ENCODE results near the gene PPP1R27. TPM values are rescaled to one million over a fixed set of nuclear protein-coding genes. Genes with fewer than 3 reads are reported as not detected.

The PPP1R27 gene
- total and polyA plus RNA-seq, 4 donors: 0.31 to 0.35 TPM; not detected in 2

Other genes starting within 250 kb of the PPP1R27 start
- 10 to 100 TPM; 65.6 to 67.4 TPM for gene NPLOC4, start 197.9 kb downstream of the PPP1R27 start, total RNA-seq
- gene NPLOC4, start 197.9 kb downstream of the PPP1R27 start, polyA plus RNA-seq: 10 to 100 TPM; 23.5 to 35.7 TPM
- gene TSPAN10, start 197.9 kb downstream of the PPP1R27 start, total RNA-seq: under 1 TPM; 0.17 to 0.84 TPM
- gene TSPAN10, start 197.9 kb downstream of the PPP1R27 start, polyA plus RNA-seq: under 1 TPM; 0.22 to 0.36 TPM
- gene PDE6G, start 178.5 kb downstream of the PPP1R27 start, total RNA-seq: 1 to 10 TPM in 1 of 2 donors, under 1 TPM in 1; 0.25 to 1.2 TPM
- gene PDE6G, start 178.5 kb downstream of the PPP1R27 start, polyA plus RNA-seq: 1 to 10 TPM; 1.3 to 1.9 TPM
- 10 to 100 TPM; 11.2 to 15.2 TPM for gene OXLD1, start 168.4 kb downstream of the PPP1R27 start, total RNA-seq
- gene OXLD1, start 168.4 kb downstream of the PPP1R27 start, polyA plus RNA-seq: 10 to 100 TPM; 22.8 to 26.4 TPM
- 1 to 10 TPM; 4.3 to 4.8 TPM for gene CCDC137, start 168.3 kb downstream of the PPP1R27 start, total RNA-seq
- gene CCDC137, start 168.3 kb downstream of the PPP1R27 start, polyA plus RNA-seq: 1 to 10 TPM; 5.7 to 6.9 TPM
- 10 to 100 TPM in 1 of 2 donors, 1 to 10 TPM in 1; 9.8 to 12.9 TPM for gene ARL16, start 151.3 kb downstream of the PPP1R27 start, total RNA-seq
- gene ARL16, start 151.3 kb downstream of the PPP1R27 start, polyA plus RNA-seq: 10 to 100 TPM in 1 of 2 donors, 1 to 10 TPM in 1; 7.9 to 24.3 TPM
- 10 to 100 TPM; 27.6 to 31.6 TPM for gene HGS, start 151.0 kb downstream of the PPP1R27 start, total RNA-seq
- 10 to 100 TPM; 21.8 to 28.7 TPM for gene HGS, start 151.0 kb downstream of the PPP1R27 start, polyA plus RNA-seq
- gene MRPL12, start 131.7 kb downstream of the PPP1R27 start, total RNA-seq: 10 to 100 TPM in 1 of 2 donors, 1 to 10 TPM in 1; 9.1 to 15.1 TPM
- 100 to 1,000 TPM; 103 to 121 TPM for gene MRPL12, start 131.7 kb downstream of the PPP1R27 start, polyA plus RNA-seq
- gene SLC25A10, start 122.8 kb downstream of the PPP1R27 start, total RNA-seq: 10 to 100 TPM; 19.8 to 54.6 TPM
- gene SLC25A10, start 122.8 kb downstream of the PPP1R27 start, polyA plus RNA-seq: 10 to 100 TPM; 36.7 to 51.2 TPM
- 10 to 100 TPM; 20.7 to 72.0 TPM for gene GCGR, start 30.9 kb downstream of the PPP1R27 start, total RNA-seq
- gene GCGR, start 30.9 kb downstream of the PPP1R27 start, polyA plus RNA-seq: 10 to 100 TPM; 42.0 to 55.8 TPM
- 10 to 100 TPM; 16.6 to 42.0 TPM for gene MCRIP1, start 1.8 kb downstream of the PPP1R27 start, total RNA-seq
- gene MCRIP1, start 1.8 kb downstream of the PPP1R27 start, polyA plus RNA-seq: 10 to 100 TPM; 24.2 to 28.2 TPM
- 1,000 to 10,000 TPM; 1,086 to 3,361 TPM for gene P4HB, start 25.5 kb upstream of the PPP1R27 start, total RNA-seq
- 1,000 to 10,000 TPM in 1 of 2 donors, 100 to 1,000 TPM in 1; 1,000 to 2,066 TPM for gene P4HB, start 25.5 kb upstream of the PPP1R27 start, polyA plus RNA-seq
- 10 to 100 TPM; 35.5 to 47.3 TPM for gene ARHGDIA, start 36.3 kb upstream of the PPP1R27 start, total RNA-seq
- gene ARHGDIA, start 36.3 kb upstream of the PPP1R27 start, polyA plus RNA-seq: 100 to 1,000 TPM; 103 to 142 TPM
- gene ALYREF, start 56.5 kb upstream of the PPP1R27 start, total RNA-seq: 10 to 100 TPM; 22.6 to 67.4 TPM
- gene ALYREF, start 56.5 kb upstream of the PPP1R27 start, polyA plus RNA-seq: 10 to 100 TPM in 1 of 2 donors, 1 to 10 TPM in 1; 2.5 to 24.6 TPM
- gene ANAPC11, start 56.7 kb upstream of the PPP1R27 start, total RNA-seq: 10 to 100 TPM; 71.0 to 78.7 TPM
- gene ANAPC11, start 56.7 kb upstream of the PPP1R27 start, polyA plus RNA-seq: 100 to 1,000 TPM; 160 to 246 TPM
- under 1 TPM; 0.25 to 0.84 TPM for gene NPB, start 67.2 kb upstream of the PPP1R27 start, total RNA-seq
- gene NPB, start 67.2 kb upstream of the PPP1R27 start, polyA plus RNA-seq: under 1 TPM; 0.15 to 0.92 TPM
- gene PCYT2, start 76.3 kb upstream of the PPP1R27 start, total RNA-seq: 100 to 1,000 TPM in 1 of 2 donors, 10 to 100 TPM in 1; 86.0 to 101 TPM
- 10 to 100 TPM; 63.9 to 90.9 TPM for gene PCYT2, start 76.3 kb upstream of the PPP1R27 start, polyA plus RNA-seq
- gene SIRT7, start 83.1 kb upstream of the PPP1R27 start, total RNA-seq: 10 to 100 TPM; 13.5 to 16.5 TPM
- 1 to 10 TPM; 7.1 to 9.4 TPM for gene SIRT7, start 83.1 kb upstream of the PPP1R27 start, polyA plus RNA-seq
- 10 to 100 TPM; 11.7 to 17.0 TPM for gene MAFG, start 92.7 kb upstream of the PPP1R27 start, total RNA-seq
- gene MAFG, start 92.7 kb upstream of the PPP1R27 start, polyA plus RNA-seq: 1 to 10 TPM; 3.0 to 6.1 TPM
- gene PYCR1, start 102.2 kb upstream of the PPP1R27 start, total RNA-seq: 10 to 100 TPM; 10.4 to 14.1 TPM
- 1 to 10 TPM; 5.0 to 5.1 TPM for gene PYCR1, start 102.2 kb upstream of the PPP1R27 start, polyA plus RNA-seq
- gene MYADML2, start 112.2 kb upstream of the PPP1R27 start, total RNA-seq: not detected
- gene MYADML2, start 112.2 kb upstream of the PPP1R27 start, polyA plus RNA-seq: not detected
- gene NOTUM, start 126.1 kb upstream of the PPP1R27 start, total RNA-seq: 1 to 10 TPM in 1 of 2 donors, under 1 TPM in 1; 0.19 to 5.4 TPM
- 1 to 10 TPM; 1.1 to 2.0 TPM for gene NOTUM, start 126.1 kb upstream of the PPP1R27 start, polyA plus RNA-seq
- 10 to 100 TPM; 17.8 to 26.2 TPM for gene ASPSCR1, start 142.6 kb upstream of the PPP1R27 start, total RNA-seq
- gene ASPSCR1, start 142.6 kb upstream of the PPP1R27 start, polyA plus RNA-seq: 10 to 100 TPM; 19.0 to 21.7 TPM
- 10 to 100 TPM; 22.5 to 40.6 TPM for gene CENPX, start 187.8 kb upstream of the PPP1R27 start, total RNA-seq
- gene CENPX, start 187.8 kb upstream of the PPP1R27 start, polyA plus RNA-seq: 10 to 100 TPM; 49.2 to 83.9 TPM
- 10 to 100 TPM in 1 of 2 donors, 1 to 10 TPM in 1; 7.2 to 14.1 TPM for gene LRRC45, start 188.3 kb upstream of the PPP1R27 start, total RNA-seq
- 1 to 10 TPM; 4.0 to 6.8 TPM for gene LRRC45, start 188.3 kb upstream of the PPP1R27 start, polyA plus RNA-seq
- 1 to 10 TPM; 3.1 to 6.3 TPM for gene RAC3, start 196.6 kb upstream of the PPP1R27 start, total RNA-seq
- gene RAC3, start 196.6 kb upstream of the PPP1R27 start, polyA plus RNA-seq: 1 to 10 TPM in 1 of 2 donors, under 1 TPM in 1; 0.63 to 3.5 TPM
- gene DCXR, start 202.6 kb upstream of the PPP1R27 start, total RNA-seq: 100 to 1,000 TPM in 1 of 2 donors, 10 to 100 TPM in 1; 58.6 to 504 TPM
- gene DCXR, start 202.6 kb upstream of the PPP1R27 start, polyA plus RNA-seq: 1,000 to 10,000 TPM in 1 of 2 donors, 100 to 1,000 TPM in 1; 667 to 1,190 TPM
- gene RFNG, start 216.8 kb upstream of the PPP1R27 start, total RNA-seq: 10 to 100 TPM; 15.0 to 23.7 TPM
- gene RFNG, start 216.8 kb upstream of the PPP1R27 start, polyA plus RNA-seq: 10 to 100 TPM; 23.2 to 36.0 TPM
- gene GPS1, start 216.8 kb upstream of the PPP1R27 start, total RNA-seq: 10 to 100 TPM; 59.4 to 66.3 TPM
- gene GPS1, start 216.8 kb upstream of the PPP1R27 start, polyA plus RNA-seq: 10 to 100 TPM; 53.9 to 58.3 TPM
- gene DUS1L, start 230.8 kb upstream of the PPP1R27 start, total RNA-seq: 10 to 100 TPM; 40.6 to 59.5 TPM
- gene DUS1L, start 230.8 kb upstream of the PPP1R27 start, polyA plus RNA-seq: 10 to 100 TPM; 47.2 to 74.7 TPM

All from liver (tissue), 4 donors.